HEK293 (cell line): ENCODE measurements around the gene SLC16A5.

Experiments
- CTCF ChIA-PET: fragments of 350-600 bp; formaldehyde crosslinking; extraction: SDS; loops from one replicate; lab custom pipeline; 2021; ENCODE audit warnings: antibody characterized with exemption; lab: Yijun Ruan, JAX
- POLR2A ChIA-PET: fragments of 300-600 bp; formaldehyde crosslinking; extraction: SDS; loops from one replicate; lab custom pipeline; 2020; ENCODE audit warnings: antibody characterized with exemption, inconsistent platforms; lab: Yijun Ruan, JAX
- H3K27ac ChIP-seq: fragments of 200-500 bp; sonication (Bioruptor generic); 2 replicates; pipeline ENCODE4 v1.5.1; 2014; ENCODE audit warnings: low read depth, low read length, control low read depth, inconsistent platforms; ENCODE audit errors: extremely low read depth
- H3K36me3 ChIP-seq, 2 experiments: fragments of 200-500 bp in 1 of 2; sonication (Bioruptor generic) in 1 of 2; 1 replicate in 1 of 2; 2 replicates in 1 of 2; pipeline ENCODE4 v1.5.1; 2014 to 2017; ENCODE audit warnings: inconsistent platforms in 2 of 2, low read length in 2 of 2; ENCODE audit not compliant: control insufficient read depth in 2 of 2, insufficient read depth in 1 of 2
- H3K4me1 ChIP-seq: fragments of 200-500 bp; sonication (Bioruptor generic); 2 replicates; pipeline ENCODE4 v1.5.1; 2014; ENCODE audit warnings: mild to moderate bottlenecking, low read length, inconsistent platforms; ENCODE audit not compliant: control insufficient read depth, insufficient read depth
- H3K4me3 ChIP-seq: 2 replicates; pipeline ENCODE4 v1.5.1; 2011; ENCODE audit warnings: low read depth, mild to moderate bottlenecking, control low read depth, low read length, moderate library complexity
- H3K9me3 ChIP-seq: fragments of 200-500 bp; sonication (Bioruptor generic); 2 replicates; pipeline ENCODE4 v1.5.1; 2014; ENCODE audit warnings: low read depth, low read length, inconsistent platforms; ENCODE audit not compliant: control insufficient read depth, insufficient read depth
- CTCF ChIP-seq: fragments of 450-650 bp; formaldehyde crosslinking; IDR thresholded peaks from 2 replicates; pipeline ENCODE4 v1.5.1; 2016; ENCODE audit warnings: missing biosample characterization, missing genetic modification characterization
- EGR2 ChIP-seq: fragments of 450-650 bp; formaldehyde crosslinking; IDR thresholded peaks from 2 replicates; pipeline ENCODE4 v1.5.1; 2016; ENCODE audit warnings: low read depth, missing biosample characterization, missing genetic modification characterization
- GLI2 ChIP-seq: fragments of 450-650 bp; formaldehyde crosslinking; IDR thresholded peaks from 2 replicates; pipeline ENCODE4; 2017; ENCODE audit warnings: missing biosample characterization, missing genetic modification characterization, low read depth, borderline replicate concordance
- PATZ1 ChIP-seq: fragments of 450-650 bp; formaldehyde crosslinking; IDR thresholded peaks from 2 replicates; pipeline ENCODE4 v1.5.1; 2016; ENCODE audit warnings: missing biosample characterization, missing genetic modification characterization
- PBX3 ChIP-seq: sonication (generic); formaldehyde crosslinking; IDR thresholded peaks from 2 replicates; pipeline ENCODE4 v1.8.1; 2022; ENCODE audit warnings: mild to moderate bottlenecking, moderate library complexity, missing genetic modification reagents
- PRDM1 ChIP-seq: fragments of 450-650 bp; formaldehyde crosslinking; IDR thresholded peaks from 2 replicates; pipeline ENCODE4; 2016; ENCODE audit warnings: missing biosample characterization, missing genetic modification characterization
- TSHZ1 ChIP-seq: fragments of 450-650 bp; formaldehyde crosslinking; IDR thresholded peaks from 2 replicates; pipeline ENCODE4 v1.5.1; 2016; ENCODE audit warnings: missing biosample characterization, missing genetic modification characterization, borderline replicate concordance
- WT1 ChIP-seq: fragments of 450-650 bp; formaldehyde crosslinking; IDR thresholded peaks from 2 replicates; pipeline ENCODE4 v1.5.1; 2016; ENCODE audit warnings: missing biosample characterization, missing genetic modification characterization
- ZBTB6 ChIP-seq: fragments of 450-650 bp; formaldehyde crosslinking; IDR thresholded peaks from 2 replicates; pipeline ENCODE4 v1.5.1; 2017; ENCODE audit warnings: missing biosample characterization, missing genetic modification characterization
- ZEB2 ChIP-seq: fragments of 450-650 bp; formaldehyde crosslinking; IDR thresholded peaks from 2 replicates; pipeline ENCODE4 v1.5.1; 2016; ENCODE audit warnings: missing biosample characterization, missing genetic modification characterization
- ZFP69B ChIP-seq: fragments of 450-650 bp; formaldehyde crosslinking; IDR thresholded peaks from 2 replicates; pipeline ENCODE4 v1.5.1; 2016; ENCODE audit warnings: missing biosample characterization, missing genetic modification characterization
- ZIC2 ChIP-seq: fragments of 450-650 bp; formaldehyde crosslinking; IDR thresholded peaks from 2 replicates; pipeline ENCODE4 v1.5.1; 2016; ENCODE audit warnings: missing biosample characterization, missing genetic modification characterization
- ZNF121 ChIP-seq: fragments of 450-650 bp; formaldehyde crosslinking; IDR thresholded peaks from 2 replicates; pipeline ENCODE4 v1.5.1; 2016; ENCODE audit warnings: missing biosample characterization, missing genetic modification characterization
- ZNF146 ChIP-seq: fragments of 450-650 bp; formaldehyde crosslinking; IDR thresholded peaks from 2 replicates; pipeline ENCODE4 v1.5.1; 2016; ENCODE audit warnings: missing biosample characterization, missing genetic modification characterization
- ZNF155 ChIP-seq: fragments of 450-650 bp; formaldehyde crosslinking; IDR thresholded peaks from 2 replicates; pipeline ENCODE4 v1.5.1; 2016; ENCODE audit warnings: missing biosample characterization, missing genetic modification characterization
- ZNF184 ChIP-seq: fragments of 450-650 bp; IDR thresholded peaks from 2 replicates; pipeline ENCODE4 v1.5.1; 2018; ENCODE audit warnings: missing biosample characterization, mild to moderate bottlenecking, missing genetic modification characterization
- ZNF274 ChIP-seq, 2 experiments: fragments of 200-500 bp in 1 of 2; fragments of 450-650 bp in 1 of 2; sonication (Bioruptor generic) in 1 of 2; formaldehyde crosslinking in 1 of 2; IDR thresholded peaks; 2 replicates each; pipeline versions ENCODE4 v1.5.1 to v1.6.1; 2014 to 2016; ENCODE audit warnings: borderline replicate concordance in 1 of 2, inconsistent platforms in 1 of 2, low read length in 1 of 2, missing biosample characterization in 1 of 2, missing genetic modification characterization in 1 of 2
- ZNF404 ChIP-seq: fragments of 450-650 bp; formaldehyde crosslinking; IDR thresholded peaks from 2 replicates; pipeline ENCODE4 v1.5.1; 2017; ENCODE audit warnings: missing biosample characterization, missing genetic modification characterization
- ZNF423 ChIP-seq: fragments of 450-650 bp; formaldehyde crosslinking; IDR thresholded peaks from 2 replicates; pipeline ENCODE4 v1.5.1; 2016; ENCODE audit warnings: missing biosample characterization, missing genetic modification characterization
- ZNF48 ChIP-seq: fragments of 450-650 bp; formaldehyde crosslinking; IDR thresholded peaks from 2 replicates; pipeline ENCODE4 v1.5.1; 2016; ENCODE audit warnings: missing biosample characterization, missing genetic modification characterization
- ZNF488 ChIP-seq: fragments of 450-650 bp; formaldehyde crosslinking; IDR thresholded peaks from 2 replicates; pipeline ENCODE4 v1.5.1; 2016; ENCODE audit warnings: missing biosample characterization, missing genetic modification characterization
- ZNF510 ChIP-seq: fragments of 450-650 bp; formaldehyde crosslinking; IDR thresholded peaks from 2 replicates; pipeline ENCODE4 v1.5.1; 2018; ENCODE audit warnings: mild to moderate bottlenecking, missing genetic modification characterization, missing biosample characterization; ENCODE audit not compliant: insufficient replicate concordance
- ZNF561 ChIP-seq: fragments of 450-650 bp; IDR thresholded peaks from 2 replicates; pipeline ENCODE4 v1.5.1; 2018; ENCODE audit warnings: missing biosample characterization, missing genetic modification characterization, borderline replicate concordance
- ZNF571 ChIP-seq: fragments of 450-650 bp; formaldehyde crosslinking; IDR thresholded peaks from 2 replicates; pipeline ENCODE4 v1.5.0; 2017; ENCODE audit warnings: missing biosample characterization, missing genetic modification characterization
- ZNF585B ChIP-seq: fragments of 450-650 bp; formaldehyde crosslinking; IDR thresholded peaks from 2 replicates; pipeline ENCODE4 v1.5.1; 2016; ENCODE audit warnings: missing biosample characterization, missing genetic modification characterization
- ZNF677 ChIP-seq: fragments of 450-650 bp; IDR thresholded peaks from 2 replicates; pipeline ENCODE4 v1.5.0; 2018; ENCODE audit warnings: missing biosample characterization, mild to moderate bottlenecking, missing genetic modification characterization, moderate library complexity

Gene SLC16A5

GRCh38 chr17:75061618-75062017 lies 26.1 kb upstream of the SLC16A5 start:
- Histone ChIP-seq H3K27ac (no peak overlapping the region), H3K9me3 (no peaks in the 10 kb centered on the region), H3K36me3 (peaks cover 31 to 72% of the 10 kb centered on the region in 2 experiments), H3K4me3 (no peak overlapping the region), H3K4me1 (no peaks in the 10 kb centered on the region)
- CTCF ChIA-PET, result interaction anchor here (0.7 to 15.6 kb wide), 6 partner anchors 10 to 351 kb away, joined by 3 to 117 read pairs (median 4); partner anchors contain the start of gene ARMC7
- POLR2A ChIA-PET, result interaction anchor here (0.5 to 1.3 kb wide), 2 partner anchors 13 to 151 kb away, joined by 4 to 9 read pairs; no protein-coding TSS in a partner anchor
- TF ChIP-seq ZNF585B (tag by site-specific recombination), result no peak
- no peak for TF ChIP-seq ZNF423 (tag by site-specific recombination)
- TF ChIP-seq PATZ1 (tag by site-specific recombination), result no peak
- TF ChIP-seq ZNF488 (tag by site-specific recombination), result no peak
- no peak for TF ChIP-seq GLI2 (tag by site-specific recombination)
- TF ChIP-seq ZNF155 (tag by site-specific recombination), result no peak
- no peak for TF ChIP-seq ZBTB6
- no peak for TF ChIP-seq TSHZ1
- TF ChIP-seq ZNF121, result no peak
- TF ChIP-seq ZNF571, result no peak

- no peaks in the 10 kb centered on the region for H3K9me3 ChIP-seq
- no peak overlapping the region for H3K27ac ChIP-seq
- peaks cover 18 to 64% of the 10 kb centered on the region in 2 experiments for H3K36me3 ChIP-seq
- POLR2A ChIA-PET, result interaction anchor here (1.1 to 1.5 kb wide), 2 partner anchors 51 kb away, joined by 3 read pairs; partner anchors contain the start of gene MRPL58
- H3K4me3 ChIP-seq, result no peak overlapping the region
- H3K4me1 ChIP-seq, result no peaks in the 10 kb centered on the region
- CTCF ChIA-PET, result interaction anchor here (0.6 to 15.6 kb wide), 8 partner anchors 9 to 180 kb away, joined by 3 to 117 read pairs (median 3); partner anchors contain the start of gene ARMC7
- TF ChIP-seq ZNF184 (no peak), EGR2 (tag by site-specific recombination) (no peak), ZIC2 (tag by site-specific recombination) (no peak), ZEB2 (tag by site-specific recombination) (no peak), ZNF510 (tag by site-specific recombination) (no peak), ZNF48 (tag by site-specific recombination) (no peak), CTCF (tag by site-specific recombination) (no peak), ZNF561 (no peak), ZNF274 (IDR thresholded peaks at IDR 0.05; ENCODE audit: low read length) (no peak), ZNF274 (tag by site-specific recombination; IDR thresholded peaks at IDR 0.05; ENCODE audit: borderline replicate concordance) (no peak), ZNF404 (tag by site-specific recombination) (no peak), ZFP69B (no peak), WT1 (no peak), ZNF677 (tag by site-specific recombination) (no peak), ZNF146 (tag by site-specific recombination) (no peak), PBX3 (no peak), PRDM1 (tag by site-specific recombination) (no peak)
Observed at GRCh38 chr17:75063201-75063600, 24.6 kb upstream of the SLC16A5 start.
